ENCODE measurements around the gene NAALADL1. TPM values are rescaled to one million over a fixed set of nuclear protein-coding genes. Genes with fewer than 3 reads are reported as not detected.

Gene NAALADL1
- total RNA-seq, 2 donors from 2014 or later, result 6.0 to 18.9 TPM

DNA sequence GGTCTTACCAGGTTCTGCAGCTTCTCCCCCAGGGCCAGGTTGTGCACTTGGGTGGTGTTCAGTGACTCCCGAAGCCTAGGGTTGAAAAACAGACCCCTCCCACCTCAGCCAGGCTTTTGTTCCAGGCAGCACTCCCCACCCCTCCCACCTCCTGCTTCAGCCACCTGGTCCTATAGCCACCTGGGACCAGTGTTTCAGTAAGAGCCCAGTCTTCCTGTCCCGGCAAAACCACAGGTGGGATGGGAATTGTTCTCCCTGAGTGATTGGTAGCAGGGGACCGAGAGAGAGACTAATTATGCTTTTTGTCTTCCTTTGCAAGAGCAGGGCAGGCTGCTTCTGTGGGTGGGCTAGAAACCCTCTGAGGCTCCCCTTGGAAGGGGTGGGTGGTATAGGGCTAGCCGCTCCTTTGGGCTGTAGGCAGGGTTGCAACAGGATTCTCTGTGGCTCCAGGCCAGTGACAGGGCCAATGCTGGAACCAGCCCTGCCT is 8.5 kb upstream of the NAALADL1 start:
- Histone ChIP-seq H3K4me1 (no peaks in the 10 kb centered on the region), H3K27ac (no peak overlapping the region), H3K36me3 (no peaks in the 10 kb centered on the region), H3K27me3 (no peaks in the 10 kb centered on the region), H3K9me3 (no peaks in the 10 kb centered on the region), H3K4me3 (no peak overlapping the region)
- TF ChIP-seq, protein P1, sequence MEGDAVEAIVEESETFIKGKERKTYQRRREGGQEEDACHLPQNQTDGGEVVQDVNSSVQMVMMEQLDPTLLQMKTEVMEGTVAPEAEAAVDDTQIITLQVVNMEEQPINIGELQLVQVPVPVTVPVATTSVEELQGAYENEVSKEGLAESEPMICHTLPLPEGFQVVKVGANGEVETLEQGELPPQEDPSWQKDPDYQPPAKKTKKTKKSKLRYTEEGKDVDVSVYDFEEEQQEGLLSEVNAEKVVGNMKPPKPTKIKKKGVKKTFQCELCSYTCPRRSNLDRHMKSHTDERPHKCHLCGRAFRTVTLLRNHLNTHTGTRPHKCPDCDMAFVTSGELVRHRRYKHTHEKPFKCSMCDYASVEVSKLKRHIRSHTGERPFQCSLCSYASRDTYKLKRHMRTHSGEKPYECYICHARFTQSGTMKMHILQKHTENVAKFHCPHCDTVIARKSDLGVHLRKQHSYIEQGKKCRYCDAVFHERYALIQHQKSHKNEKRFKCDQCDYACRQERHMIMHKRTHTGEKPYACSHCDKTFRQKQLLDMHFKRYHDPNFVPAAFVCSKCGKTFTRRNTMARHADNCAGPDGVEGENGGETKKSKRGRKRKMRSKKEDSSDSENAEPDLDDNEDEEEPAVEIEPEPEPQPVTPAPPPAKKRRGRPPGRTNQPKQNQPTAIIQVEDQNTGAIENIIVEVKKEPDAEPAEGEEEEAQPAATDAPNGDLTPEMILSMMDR (IDR thresholded peaks at IDR 0.05), result no peak
- no peak for DNase-seq (ENCODE audit: low spot score)

DNA sequence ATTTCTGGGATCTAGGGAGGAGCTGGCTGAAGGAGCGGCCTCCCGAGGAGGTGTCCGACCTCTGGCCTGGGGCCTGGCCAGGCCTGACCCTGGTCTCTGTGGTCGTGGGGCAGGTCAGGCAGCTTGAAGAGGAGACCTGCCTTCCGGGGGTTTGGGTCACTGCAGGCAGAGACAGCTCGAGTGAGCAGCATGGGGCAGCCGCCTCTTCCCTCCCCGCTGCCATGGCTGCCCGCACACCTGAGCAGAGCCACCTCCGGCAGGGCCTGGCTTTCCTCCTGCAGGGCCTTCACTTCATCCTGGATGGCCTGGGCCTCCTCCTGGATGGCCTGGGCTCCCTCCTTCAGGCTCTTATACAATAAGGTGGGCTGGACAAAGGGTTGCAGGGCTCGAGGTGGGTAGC is 8.0 kb upstream of the NAALADL1 start:
- H3K27ac ChIP-seq, result no peak overlapping the region
- TF ChIP-seq, protein P1 (IDR thresholded peaks at IDR 0.05), result no peak
- no peaks in the 10 kb centered on the region for H3K36me3 ChIP-seq
- H3K4me3 ChIP-seq, result no peak overlapping the region
- H3K27me3 ChIP-seq, result no peaks in the 10 kb centered on the region
- no peaks in the 10 kb centered on the region for H3K9me3 ChIP-seq
- DNase-seq (ENCODE audit: low spot score), result no peak
- no peaks in the 10 kb centered on the region for H3K4me1 ChIP-seq

DNA sequence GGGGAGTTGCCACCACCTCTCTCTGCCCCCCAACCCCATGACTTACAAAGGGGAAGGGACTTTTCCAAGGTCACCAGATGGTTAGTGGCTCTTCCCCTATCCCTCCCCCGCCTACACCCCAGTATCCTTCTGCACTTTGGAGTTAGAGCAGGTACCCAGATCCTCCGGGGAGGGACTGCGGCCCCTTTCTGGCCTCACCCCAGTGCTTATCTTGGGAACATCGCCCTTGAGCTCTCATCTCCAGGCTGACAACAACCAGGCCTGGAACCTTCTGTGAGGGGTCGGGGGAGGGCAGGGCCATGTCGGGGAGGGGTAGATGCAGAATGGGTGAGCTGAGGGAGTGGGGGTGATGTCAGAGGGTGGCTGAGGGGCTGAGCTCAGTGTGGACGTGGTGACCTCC is 7.5 kb upstream of the NAALADL1 start:
- Histone ChIP-seq H3K27ac (no peak overlapping the region), H3K27me3 (no peaks in the 10 kb centered on the region), H3K36me3 (no peaks in the 10 kb centered on the region), H3K4me1 (no peaks in the 10 kb centered on the region), H3K4me3 (no peak overlapping the region), H3K9me3 (no peaks in the 10 kb centered on the region)
- DNase-seq (ENCODE audit: low spot score), result no peak
- TF ChIP-seq, protein P1 (IDR thresholded peaks at IDR 0.05), result no peak

- no peak overlapping the region for H3K4me3 ChIP-seq
- H3K27ac ChIP-seq, result no peak overlapping the region
- DNase-seq (ENCODE audit: low spot score), result no peak
- TF ChIP-seq, protein P1 (IDR thresholded peaks at IDR 0.05), result no peak
- no peaks in the 10 kb centered on the region for H3K36me3 ChIP-seq
- H3K4me1 ChIP-seq, result no peaks in the 10 kb centered on the region
- no peaks in the 10 kb centered on the region for H3K9me3 ChIP-seq
- no peaks in the 10 kb centered on the region for H3K27me3 ChIP-seq
Observed at GRCh38 chr11:65064847-65065240, 6.5 kb upstream of the NAALADL1 start.

DNA sequence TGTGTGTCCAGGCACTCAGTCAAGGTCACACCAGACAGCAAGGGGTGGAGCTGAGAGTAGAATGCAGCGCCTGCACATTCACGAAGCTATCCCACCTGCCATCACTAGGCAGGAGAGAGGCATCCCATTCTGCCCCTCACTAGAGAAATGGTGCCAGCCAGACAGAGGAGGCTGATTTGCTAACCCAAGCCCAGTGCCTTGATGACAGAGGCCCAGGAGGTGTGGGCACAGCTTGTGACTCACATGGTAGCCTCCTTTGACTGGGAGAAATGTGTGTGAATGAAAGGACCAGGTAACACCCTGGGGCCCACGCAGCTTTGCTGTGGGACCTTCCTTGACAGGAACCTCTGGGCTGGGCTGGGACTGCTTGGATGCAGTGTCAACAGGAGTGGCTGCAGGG is 5.2 kb upstream of the NAALADL1 start:
- Histone ChIP-seq H3K27me3 (no peaks in the 10 kb centered on the region), H3K9me3 (no peaks in the 10 kb centered on the region), H3K27ac (no peak overlapping the region), H3K4me1 (no peaks in the 10 kb centered on the region), H3K36me3 (no peaks in the 10 kb centered on the region), H3K4me3 (no peak overlapping the region)
- no peak for DNase-seq (ENCODE audit: low spot score)
- TF ChIP-seq, protein P1 (IDR thresholded peaks at IDR 0.05), result no peak

- Histone ChIP-seq H3K4me1 (no peaks in the 10 kb centered on the region), H3K9me3 (no peaks in the 10 kb centered on the region), H3K27ac (no peak overlapping the region), H3K27me3 (no peaks in the 10 kb centered on the region), H3K4me3 (no peak overlapping the region), H3K36me3 (no peaks in the 10 kb centered on the region)
- TF ChIP-seq, protein P1 (IDR thresholded peaks at IDR 0.05), result no peak
- DNase-seq (ENCODE audit: low spot score), result no peak
Observed at GRCh38 chr11:65060913-65061408, 2.6 kb upstream of the NAALADL1 start.
